Adipocyte (in vitro differentiated cells): Measurements from ENCODE around the gene DPF1.

Source experiments
- DNase-seq: peaks from one replicate; pipeline ENCODE4 v3.0.0-alpha.2; 2015; ENCODE audit warnings: low read depth
- H3K27me3 ChIP-seq: replicated peaks from 2 replicates; pipeline ENCODE4 v1.7.0; 2013; ENCODE audit warnings: mild to moderate bottlenecking, low read length, moderate library complexity; ENCODE audit not compliant: control insufficient read depth, insufficient read depth
- H3K36me3 ChIP-seq: 2 replicates; pipeline ENCODE4 v1.7.0; 2013; ENCODE audit warnings: low read length, mild to moderate bottlenecking, moderate library complexity; ENCODE audit not compliant: control insufficient read depth, insufficient read depth, severe bottlenecking
- H3K4me1 ChIP-seq: 2 replicates; pipeline ENCODE4 v1.7.0; 2013; ENCODE audit warnings: mild to moderate bottlenecking, low read length, moderate library complexity; ENCODE audit not compliant: control insufficient read depth, insufficient read depth
- H3K4me3 ChIP-seq: 2 replicates; pipeline ENCODE4 v1.7.0; 2013; ENCODE audit warnings: mild to moderate bottlenecking, low read length, moderate library complexity
- H3K9ac ChIP-seq: 2 replicates; pipeline ENCODE4 v1.7.0; 2013; ENCODE audit warnings: mild to moderate bottlenecking, low read length, moderate library complexity
- H3K9me3 ChIP-seq: 2 replicates; pipeline ENCODE4 v1.7.0; 2013; ENCODE audit warnings: mild to moderate bottlenecking, low read length, moderate library complexity; ENCODE audit not compliant: control insufficient read depth

Gene DPF1

DNA sequence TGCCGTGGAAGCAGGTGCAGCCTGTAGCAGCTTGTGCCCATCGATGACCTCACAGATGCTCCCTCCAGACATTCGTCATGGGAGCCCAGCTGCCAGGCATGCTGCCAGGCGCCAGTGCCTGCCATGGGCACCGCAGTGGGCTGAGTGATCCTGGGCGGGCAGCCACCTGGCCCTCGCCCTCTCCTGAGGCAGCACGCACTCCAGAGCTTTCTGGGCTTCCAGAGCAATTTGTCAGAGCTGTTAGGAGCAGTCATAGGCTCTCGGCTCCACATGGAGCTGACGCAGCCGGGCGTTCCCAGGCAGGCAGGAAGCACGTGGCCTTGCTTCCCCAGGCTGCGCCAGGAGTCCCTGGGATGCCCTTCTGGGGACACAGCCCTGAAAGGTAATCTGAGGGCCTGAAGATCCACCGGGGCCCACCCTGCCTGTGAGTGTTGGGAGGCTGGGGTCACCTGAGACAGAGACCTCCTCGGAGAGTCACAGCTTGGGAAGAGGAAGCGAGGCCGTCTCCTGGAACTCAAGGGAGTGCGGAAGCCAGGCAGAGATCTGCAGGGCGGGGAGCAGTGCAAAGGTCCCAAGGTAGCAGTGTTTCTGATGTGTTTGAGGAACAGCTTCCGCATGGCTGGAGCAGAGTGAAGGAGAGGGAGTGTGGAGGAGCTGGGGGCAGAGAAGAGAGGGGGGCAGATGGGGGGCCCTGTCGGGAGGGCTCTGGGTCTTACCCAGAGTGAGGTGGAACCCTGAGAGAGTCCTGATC lies 50.6 kb downstream of the DPF1 start:
- Histone ChIP-seq H3K4me3 (no peak overlapping the region), H3K9me3 (no peaks in the 10 kb centered on the region), H3K4me1 (no peaks in the 10 kb centered on the region), H3K9ac (no peak overlapping the region), H3K27me3 (no peaks in the 10 kb centered on the region), H3K36me3 (no peaks in the 10 kb centered on the region)
- no peak for DNase-seq

DNA sequence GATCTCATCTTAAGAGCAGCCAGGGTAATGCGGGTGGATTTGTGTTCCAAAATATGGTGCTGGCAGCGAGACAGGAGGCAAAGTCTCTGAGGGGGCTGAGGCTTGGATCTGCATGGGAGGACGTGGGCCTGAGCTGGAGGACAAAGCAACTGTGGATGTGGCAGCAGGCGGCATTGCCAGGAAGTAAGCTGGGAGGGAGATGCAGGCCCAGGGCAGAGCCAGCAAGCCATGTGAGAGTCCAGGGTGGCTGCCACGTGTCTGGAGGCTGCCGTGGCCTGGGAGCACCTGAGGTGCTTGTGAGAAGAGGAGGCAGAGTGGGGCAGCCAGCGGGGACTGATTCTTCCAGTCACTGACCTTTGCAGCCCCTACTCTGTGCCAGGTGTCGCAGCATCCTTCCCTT lies 52.0 kb downstream of the DPF1 start:
- no peaks in the 10 kb centered on the region for H3K27me3 ChIP-seq
- H3K4me3 ChIP-seq: no peak overlapping the region
- no peaks in the 10 kb centered on the region for H3K36me3 ChIP-seq
- H3K4me1 ChIP-seq: no peaks in the 10 kb centered on the region
- H3K9me3 ChIP-seq: no peaks in the 10 kb centered on the region
- no peak for DNase-seq
- no peak overlapping the region for H3K9ac ChIP-seq

DNA sequence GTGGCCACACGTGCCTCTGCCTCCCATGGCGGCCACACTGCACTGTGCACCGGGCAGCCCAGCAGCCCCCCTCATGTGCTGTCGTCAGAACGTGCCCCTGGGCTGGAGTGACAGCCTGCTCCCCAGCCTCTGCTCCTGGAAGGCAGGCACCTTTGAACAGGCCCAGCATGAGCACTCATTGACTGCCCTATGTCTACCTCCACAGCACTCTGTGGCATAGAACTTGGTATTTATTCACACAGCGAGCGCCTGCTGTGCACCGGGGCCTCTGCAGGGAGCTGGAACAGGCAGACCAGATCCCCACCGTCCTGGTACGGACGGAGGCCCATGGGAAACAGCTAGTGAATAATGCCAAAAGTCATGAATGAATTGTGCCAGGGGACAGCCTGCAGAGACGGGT lies 53.7 kb downstream of the DPF1 start:
- H3K9ac ChIP-seq: no peak overlapping the region

DNA sequence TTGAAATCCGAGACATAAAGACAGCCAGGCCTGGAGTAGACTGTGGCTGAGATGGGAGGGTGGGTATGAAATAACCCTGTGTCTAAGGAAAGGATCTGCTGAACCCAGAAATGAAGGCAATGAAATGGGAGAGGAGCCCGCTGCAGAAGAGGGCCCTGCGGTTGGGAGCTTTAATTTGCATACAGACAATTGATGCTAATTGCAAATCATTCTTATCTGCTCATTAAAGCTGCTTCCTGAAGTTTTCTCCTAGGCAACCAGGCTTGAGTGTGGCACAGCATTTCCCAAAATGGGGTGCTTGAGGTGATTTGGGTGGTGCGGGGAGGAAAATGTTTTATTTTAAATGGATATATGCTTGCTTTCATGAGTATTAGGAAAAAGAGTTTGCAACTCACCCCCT lies 55.4 kb downstream of the DPF1 start:
- Histone ChIP-seq H3K9ac (no peak overlapping the region), H3K27me3 (no peaks in the 10 kb centered on the region), H3K4me1 (no peaks in the 10 kb centered on the region), H3K4me3 (no peak overlapping the region), H3K36me3 (peaks cover 10% of the 10 kb centered on the region), H3K9me3 (no peaks in the 10 kb centered on the region)
- DNase-seq: no peak

More for the DNA sequence above, 53.7 kb downstream of the DPF1 start:
- H3K9me3 ChIP-seq: no peaks in the 10 kb centered on the region
- no peak for DNase-seq
- peaks cover 2% of the 10 kb centered on the region for H3K36me3 ChIP-seq
- H3K4me1 ChIP-seq: no peaks in the 10 kb centered on the region
- H3K27me3 ChIP-seq: no peaks in the 10 kb centered on the region
- H3K4me3 ChIP-seq: no peak overlapping the region

DNA sequence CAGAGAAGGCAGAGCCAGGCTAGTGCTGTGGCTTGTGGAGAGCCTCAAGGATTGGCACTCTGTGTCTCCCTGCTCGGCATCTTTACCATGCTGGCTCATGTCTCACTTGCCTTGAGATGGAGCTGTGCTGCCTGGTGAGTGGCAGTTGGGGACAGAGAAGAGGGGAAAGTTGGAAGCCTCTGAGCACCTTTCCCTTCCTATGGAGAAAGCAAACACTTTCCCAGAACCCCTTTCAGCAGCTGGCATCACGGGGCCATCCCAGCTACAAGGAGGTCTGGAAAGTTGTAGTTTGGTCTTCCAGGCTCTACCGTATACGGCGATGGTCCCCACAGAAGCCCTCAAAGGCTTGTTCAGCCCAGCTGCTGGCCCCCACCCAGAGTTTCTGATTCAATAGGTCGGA lies 58.7 kb downstream of the DPF1 start:
- Histone ChIP-seq H3K4me1 (no peaks in the 10 kb centered on the region), H3K9ac (no peak overlapping the region), H3K4me3 (no peak overlapping the region), H3K9me3 (peaks cover 8% of the 10 kb centered on the region), H3K36me3 (peaks cover 19% of the 10 kb centered on the region), H3K27me3 (no peaks in the 10 kb centered on the region)
- DNase-seq: no peak

DNA sequence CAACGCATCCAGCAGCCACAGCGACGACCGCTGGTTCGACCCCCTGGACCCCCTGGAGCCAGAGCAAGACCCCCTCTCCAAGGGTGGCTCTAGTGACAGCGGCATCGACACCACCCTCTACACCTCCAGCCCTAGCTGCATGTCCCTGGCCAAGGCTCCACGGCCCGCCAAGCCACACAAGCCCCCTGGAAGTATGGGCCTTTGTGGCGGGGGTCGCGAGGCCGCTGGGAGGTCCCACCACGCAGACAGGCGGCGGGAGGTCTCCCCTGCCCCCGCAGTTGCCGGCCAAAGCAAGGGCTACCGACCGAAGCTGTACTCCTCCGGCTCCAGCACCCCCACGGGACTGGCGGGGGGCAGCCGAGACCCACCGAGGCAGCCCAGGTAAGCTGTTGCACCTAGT lies 59.5 kb downstream of the DPF1 start:
- Histone ChIP-seq H3K36me3 (peaks cover 19% of the 10 kb centered on the region), H3K27me3 (no peaks in the 10 kb centered on the region), H3K9me3 (peaks cover 8% of the 10 kb centered on the region), H3K4me1 (no peaks in the 10 kb centered on the region), H3K9ac (no peak overlapping the region), H3K4me3 (no peak overlapping the region)
- no peak for DNase-seq

DNA sequence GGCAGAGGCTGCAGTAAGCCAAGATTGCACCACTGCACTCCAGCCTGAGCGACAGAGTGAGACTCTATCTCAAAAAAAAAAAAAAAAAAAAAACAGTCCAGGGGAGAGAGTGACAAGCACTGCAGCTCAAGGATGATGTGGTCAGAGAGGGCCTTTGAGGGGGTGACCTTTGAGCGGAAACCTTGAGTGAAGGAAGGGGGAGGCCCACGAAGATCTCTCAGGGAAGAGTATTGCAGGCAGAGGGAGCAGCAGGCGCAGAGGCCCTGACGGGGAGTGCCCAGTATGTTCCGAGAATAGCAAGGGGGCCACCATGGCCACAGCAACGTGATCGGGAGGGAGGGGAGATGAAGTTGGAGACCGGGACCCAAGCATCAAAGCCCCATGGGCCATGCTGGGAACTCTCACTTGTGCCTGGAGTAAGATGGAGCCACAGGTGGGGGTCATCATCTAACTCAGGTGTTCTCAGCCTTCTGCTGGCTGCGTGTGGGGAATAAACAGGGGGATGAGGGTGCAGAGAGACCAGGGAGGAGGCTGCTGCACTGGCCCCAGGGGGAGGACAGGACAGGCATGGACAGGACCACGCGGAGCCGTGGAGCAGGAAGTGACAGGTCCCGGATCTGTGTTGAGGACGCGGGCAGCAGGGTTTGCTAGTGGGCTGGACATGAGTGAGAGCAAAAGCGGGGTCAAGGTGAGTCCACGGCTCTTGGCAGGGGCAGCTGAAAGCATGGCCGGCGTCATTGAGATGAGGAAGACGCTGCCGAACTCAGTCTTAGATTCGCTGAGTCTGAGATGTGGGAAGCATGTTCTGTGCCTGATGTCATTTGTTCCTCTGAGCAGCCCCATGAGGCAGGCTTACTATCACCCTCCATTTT lies 60.4 kb downstream of the DPF1 start:
- DNase-seq: no peak
- Histone ChIP-seq H3K9me3 (peaks cover 8% of the 10 kb centered on the region), H3K4me1 (no peaks in the 10 kb centered on the region), H3K4me3 (no peak overlapping the region), H3K9ac (no peak overlapping the region), H3K27me3 (no peaks in the 10 kb centered on the region), H3K36me3 (peaks cover 23% of the 10 kb centered on the region)

DNA sequence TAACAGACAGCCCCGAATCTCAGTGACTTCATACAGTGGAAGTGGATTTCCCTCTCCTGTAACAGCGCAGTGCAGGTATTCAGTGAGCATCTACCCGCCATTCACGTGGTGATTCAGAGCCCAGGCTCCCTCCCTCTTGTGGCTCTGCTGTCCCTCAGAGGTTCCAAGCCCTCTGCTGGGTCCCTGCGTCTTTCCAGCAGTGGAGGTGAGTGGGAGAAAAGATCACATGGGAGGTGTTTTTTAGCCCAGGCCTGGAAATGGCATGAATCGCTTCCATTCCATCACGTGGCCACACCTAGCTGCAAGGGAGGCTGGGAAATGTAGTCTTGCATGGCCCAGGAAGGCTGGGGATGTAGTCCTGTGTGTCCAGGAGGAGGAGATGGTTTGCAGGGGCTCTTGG lies 61.4 kb downstream of the DPF1 start:
- H3K9ac ChIP-seq: no peak overlapping the region
- no peaks in the 10 kb centered on the region for H3K27me3 ChIP-seq
- peaks cover 23% of the 10 kb centered on the region for H3K36me3 ChIP-seq
- DNase-seq: no peak
- H3K9me3 ChIP-seq: peaks cover 8% of the 10 kb centered on the region
- H3K4me3 ChIP-seq: no peak overlapping the region
- H3K4me1 ChIP-seq: no peaks in the 10 kb centered on the region

DNA sequence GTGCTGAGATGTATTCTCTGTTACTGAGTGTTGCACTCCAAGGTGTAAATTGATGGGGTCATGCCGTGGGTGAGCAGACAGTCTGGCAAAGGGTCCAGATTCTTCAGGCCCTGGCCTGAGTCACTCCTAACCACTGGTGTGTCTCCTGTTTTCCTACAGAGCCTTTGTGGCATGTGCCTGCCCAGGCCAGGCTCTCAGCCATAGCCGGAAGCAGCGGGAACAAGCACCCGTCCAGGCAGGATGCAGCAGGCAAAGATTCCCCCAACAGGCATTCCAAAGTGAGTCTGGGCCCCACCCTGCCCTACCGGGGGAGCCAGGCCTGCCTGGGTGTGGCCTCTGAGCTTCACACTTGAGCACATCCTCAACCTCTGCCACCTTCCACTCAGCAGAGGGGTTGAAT lies 61.9 kb downstream of the DPF1 start:
- no peak for DNase-seq
- H3K4me1 ChIP-seq: no peaks in the 10 kb centered on the region
- peaks cover 8% of the 10 kb centered on the region for H3K9me3 ChIP-seq
- no peaks in the 10 kb centered on the region for H3K27me3 ChIP-seq
- no peak overlapping the region for H3K4me3 ChIP-seq
- H3K9ac ChIP-seq: no peak overlapping the region
- peaks cover 23% of the 10 kb centered on the region for H3K36me3 ChIP-seq
